HG03460 (cell line): ENCODE results near the gene ACTL6B.
"Not testable (repeated sequence)": the region's sequence is repeated elsewhere in the genome, so short reads cannot be mapped to it uniquely, and the experiment has no call there.

Source experiments
- ATAC-seq: cut with Tn5 transposase; IDR thresholded peaks from one replicate; pipeline ENCODE4 v1.9.1; 2021; ENCODE audit not compliant: unreplicated experiment

Gene ACTL6B

DNA sequence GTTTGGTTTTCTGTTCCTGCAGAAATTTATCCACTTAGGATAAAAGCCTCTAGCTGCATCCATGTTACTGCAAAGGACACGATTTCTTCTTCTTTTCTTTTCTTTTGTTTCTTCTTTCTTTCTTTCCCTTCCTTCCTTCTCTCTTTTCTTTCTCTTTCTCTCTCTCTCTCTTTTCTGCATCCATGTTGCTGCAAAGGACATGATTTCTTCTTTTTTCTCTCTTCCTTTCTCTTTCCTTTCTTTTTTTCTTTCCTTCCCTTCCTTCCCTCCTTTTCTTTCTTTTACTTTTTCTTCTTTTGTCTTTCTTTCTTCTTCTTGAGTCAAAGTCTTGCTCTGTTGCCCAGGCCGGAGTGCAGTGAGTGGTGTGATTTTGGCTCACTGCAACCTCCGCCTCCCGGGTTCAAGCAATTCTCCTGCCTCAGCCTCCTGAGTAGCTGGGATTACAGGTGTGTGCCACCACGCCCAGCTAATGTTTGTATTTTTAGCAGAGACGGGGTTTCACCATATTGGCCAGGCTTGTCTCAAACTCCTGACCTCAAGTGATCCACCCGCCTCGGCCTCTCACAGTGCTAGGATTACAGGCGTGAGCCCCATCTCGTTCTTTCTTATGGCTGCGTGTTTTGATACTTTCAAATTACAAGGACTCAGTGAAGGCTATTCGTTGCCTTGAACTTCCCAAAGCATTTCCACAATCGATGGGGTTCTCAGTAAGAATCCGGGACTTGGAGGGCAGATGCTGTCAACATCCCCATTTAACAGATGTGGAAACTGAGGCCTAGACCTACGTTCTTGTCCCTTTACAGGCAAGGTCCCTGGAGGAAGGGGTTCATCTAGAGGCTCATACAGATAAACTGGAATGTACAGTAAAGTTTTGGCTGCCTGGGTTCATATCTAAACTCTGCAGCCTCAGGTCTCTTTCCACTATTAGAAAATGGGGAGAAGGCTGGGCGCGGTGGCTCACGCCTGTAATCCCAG, 15.4 kb upstream of the ACTL6B start:
- ATAC-seq: no peak

DNA sequence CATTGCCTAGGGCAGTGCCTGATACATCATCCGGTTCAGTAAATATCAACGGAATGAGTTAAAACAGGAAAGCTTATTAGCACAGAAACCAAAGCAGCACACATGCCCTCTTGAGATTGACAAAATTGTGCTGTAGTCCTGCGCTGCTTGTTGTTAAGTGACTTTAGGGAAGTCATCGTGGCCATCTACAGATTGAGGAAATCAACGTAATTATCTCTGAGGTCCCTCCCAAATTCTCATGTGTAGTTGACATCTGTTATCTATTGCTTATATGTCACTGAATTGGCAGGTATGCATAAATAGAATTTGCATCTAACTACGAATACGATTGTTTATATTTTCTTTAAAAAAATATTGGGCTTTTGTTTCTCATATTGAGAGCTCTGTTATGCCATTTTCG, 13.8 kb upstream of the ACTL6B start:
- ATAC-seq: no peak

DNA sequence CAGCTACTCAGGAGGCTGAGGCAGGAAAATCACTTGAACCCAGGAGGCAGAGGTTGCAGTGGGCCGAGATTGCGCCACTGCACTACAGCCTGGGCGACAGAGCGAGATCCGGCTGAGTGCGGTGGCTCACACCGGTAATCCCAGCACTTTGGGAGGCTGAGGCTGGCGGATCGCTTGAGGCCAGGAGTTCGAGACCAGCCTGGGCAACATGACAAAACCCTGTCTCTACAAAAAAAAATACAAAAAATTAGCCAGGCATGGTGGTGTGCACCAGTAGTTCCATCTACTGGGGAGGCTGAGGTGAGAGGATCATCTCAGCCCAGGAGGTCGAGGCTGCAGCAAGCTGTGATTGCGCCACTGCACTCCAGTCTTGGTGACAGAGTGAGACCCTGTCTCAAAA, 12.9 kb upstream of the ACTL6B start:
- ATAC-seq: not testable (repeated sequence)

DNA sequence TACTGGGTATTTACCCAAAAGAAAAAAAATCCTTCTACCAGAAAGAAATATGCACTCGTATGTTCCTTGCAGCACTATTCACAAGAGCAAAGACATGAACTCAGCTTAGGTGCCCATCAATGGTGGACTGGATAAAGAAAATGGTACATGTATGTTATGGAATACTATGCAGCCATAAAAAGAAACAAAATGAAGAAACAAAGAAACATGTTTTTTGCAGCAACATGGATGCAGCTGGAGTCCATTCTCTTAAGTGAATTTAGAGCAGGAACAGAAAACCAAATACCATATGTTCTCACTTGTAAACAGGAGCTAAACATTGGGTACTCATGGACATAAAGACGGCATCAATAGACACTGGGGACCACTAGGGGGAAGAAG, 11.8 kb upstream of the ACTL6B start:
- no peak for ATAC-seq

DNA sequence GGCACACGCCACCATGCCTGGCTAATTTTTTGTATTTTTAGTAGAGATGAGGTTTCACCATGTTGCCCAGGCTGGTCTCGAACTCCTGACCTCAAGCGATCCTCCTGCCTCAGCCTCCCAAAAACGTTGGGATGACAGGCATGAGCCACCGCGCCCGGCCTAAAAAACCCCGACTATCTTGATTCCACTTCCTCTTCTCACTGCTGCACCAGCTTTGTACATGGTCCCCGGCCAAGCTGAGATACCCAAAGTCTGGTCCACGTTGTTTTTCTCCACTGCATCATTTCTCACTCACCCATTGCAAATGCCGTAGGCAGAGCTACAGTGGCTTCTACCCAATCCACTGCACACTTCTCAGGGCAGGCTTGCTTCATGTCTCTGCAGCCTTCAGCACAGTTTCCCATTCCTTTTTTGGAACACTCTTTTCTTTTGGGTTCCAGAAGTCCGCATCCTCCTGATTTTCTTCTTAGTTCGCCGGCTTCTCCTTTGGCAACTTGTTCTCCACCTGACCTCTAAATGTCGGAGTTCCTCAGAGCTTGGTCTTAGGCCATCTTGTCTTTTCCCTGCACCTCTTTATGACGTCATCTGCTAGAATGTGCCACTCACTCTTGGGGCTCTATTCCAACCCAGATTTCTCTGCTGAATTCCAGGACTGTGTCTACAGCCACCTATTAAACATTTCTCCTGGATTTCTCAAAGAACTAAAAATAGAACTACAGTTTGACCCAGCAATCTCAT, 11.3 kb upstream of the ACTL6B start:
- no peak for ATAC-seq

DNA sequence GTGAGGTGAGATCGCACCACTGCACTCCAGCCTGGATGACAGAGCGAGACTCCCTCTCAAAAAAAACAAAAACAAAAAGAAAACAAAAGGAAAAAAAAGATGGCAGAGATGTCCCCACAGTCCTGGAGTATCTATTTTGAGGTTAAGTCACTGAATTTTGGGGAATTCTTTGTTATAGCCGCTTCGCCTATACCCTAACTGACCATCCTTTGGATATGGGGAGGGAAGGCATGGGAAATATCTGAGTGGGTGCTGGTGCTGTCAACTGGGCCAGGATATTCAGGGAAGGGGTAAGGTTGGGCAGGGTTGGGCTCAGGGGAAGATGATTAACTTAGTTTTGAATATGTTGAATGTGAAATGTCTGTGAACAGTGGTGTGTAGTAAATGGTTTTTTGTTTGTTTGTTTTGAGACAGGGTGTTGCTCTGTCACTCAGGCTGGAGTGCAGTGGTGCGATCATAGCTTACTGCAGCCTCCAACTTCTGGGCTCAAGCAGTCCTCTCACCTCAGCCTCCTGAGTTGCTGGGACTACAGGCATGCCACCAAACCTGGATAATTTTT, 9.0 kb upstream of the ACTL6B start:
- no peak for ATAC-seq

DNA sequence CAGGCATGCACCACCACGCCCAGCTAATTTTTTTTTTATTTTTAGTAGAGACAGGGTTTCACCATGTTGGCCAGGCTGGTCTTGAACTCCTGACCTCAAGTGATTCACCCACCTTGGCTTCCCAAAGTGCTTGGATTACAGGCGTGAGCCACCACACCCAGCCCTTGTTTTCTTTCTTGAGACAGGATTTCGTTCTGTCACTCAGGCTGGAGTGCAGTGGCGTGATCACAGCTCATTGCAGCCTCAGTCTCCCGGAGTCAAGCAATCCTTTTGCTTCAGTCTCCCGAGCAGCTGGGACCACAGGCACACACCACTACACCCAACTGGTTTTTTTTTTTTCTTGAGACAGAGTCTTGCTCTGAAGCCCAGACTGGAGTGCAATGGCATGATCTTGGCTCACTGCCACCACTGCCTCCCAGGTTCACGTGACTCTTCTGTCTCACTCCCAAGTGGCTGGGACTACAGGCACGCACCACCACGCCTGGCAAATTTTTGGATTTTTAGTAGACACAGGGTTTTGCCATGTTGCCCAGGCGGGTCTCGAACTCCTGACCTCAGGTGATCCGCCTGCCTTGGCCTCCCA, 6.0 kb upstream of the ACTL6B start:
- not testable (repeated sequence) for ATAC-seq

DNA sequence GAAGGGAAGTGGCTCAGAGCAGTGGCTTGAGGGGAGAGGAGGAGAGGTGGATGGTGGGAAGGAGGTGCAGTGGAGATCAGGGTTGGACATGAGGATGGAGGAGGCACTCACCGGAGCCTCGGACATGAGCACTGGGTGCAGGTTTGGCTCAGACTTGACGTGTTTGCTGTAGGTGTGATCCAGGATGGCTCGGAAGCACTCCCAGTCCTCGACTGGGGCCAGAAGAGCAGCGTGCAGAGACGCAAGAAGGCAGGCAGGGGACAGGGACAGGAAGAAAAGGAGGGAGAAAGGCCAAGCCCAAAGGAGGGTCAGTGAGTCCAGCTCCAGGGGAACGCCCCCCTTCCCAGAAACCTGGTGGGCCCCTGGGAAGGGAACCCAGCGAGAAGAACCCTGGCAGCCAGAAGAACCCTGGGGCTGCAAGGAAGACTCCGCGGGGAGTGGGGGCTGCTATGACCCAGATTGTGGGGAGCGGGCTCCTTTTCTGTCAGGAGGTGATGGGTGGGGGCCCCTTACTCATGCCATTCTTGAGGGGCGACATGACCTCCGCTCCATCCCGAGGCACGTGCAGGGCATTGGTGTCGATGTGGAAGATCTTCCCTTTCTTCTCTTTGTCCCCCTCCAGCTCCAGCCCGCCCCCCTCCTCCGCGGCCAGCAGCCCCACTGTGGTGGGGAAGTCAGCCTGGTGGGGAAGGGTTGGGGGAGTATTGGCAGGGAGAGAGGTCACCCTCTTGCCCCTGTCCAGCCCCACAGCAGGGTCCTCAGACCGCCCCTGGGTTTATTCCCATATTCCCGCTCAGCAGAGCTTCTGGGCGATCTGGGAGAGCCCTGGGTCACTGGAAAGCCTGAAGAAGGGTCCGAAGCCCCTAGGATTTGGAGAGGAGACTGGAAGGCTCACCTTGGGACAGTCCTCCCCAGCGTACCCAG, 1.1 kb downstream of the ACTL6B start:
- ATAC-seq: no peak

DNA sequence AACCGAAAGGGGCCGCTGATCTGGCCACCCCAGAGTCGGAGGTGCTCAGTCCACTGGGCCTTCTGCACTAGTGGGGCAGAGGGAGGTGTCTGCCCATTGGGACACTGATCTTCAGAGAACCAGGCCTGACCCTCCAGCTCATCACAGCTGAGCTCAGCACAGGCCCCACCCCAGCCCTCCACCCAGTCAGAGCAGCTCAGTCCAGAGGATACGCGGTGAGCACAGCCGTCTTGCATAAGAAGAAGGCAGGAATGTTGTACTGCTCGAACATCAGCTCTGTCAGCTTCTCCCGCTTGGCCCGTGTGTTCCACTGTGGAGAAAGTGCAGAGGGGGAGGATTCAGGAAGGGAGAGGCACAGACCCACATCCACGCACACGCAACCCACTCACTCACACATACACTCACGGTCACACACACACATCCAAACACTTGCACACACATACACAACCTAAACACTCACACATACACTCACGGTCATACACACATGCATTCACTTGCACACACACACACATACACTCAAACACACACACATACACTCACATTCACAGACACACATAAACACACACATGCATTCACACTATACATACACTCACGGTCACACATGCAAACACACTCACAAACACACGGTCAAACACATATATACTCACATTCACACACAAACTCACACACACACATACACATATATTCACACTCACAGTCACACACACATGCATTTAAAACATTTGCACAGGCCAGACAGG, 6.3 kb downstream of the ACTL6B start:
- ATAC-seq: no peak

DNA sequence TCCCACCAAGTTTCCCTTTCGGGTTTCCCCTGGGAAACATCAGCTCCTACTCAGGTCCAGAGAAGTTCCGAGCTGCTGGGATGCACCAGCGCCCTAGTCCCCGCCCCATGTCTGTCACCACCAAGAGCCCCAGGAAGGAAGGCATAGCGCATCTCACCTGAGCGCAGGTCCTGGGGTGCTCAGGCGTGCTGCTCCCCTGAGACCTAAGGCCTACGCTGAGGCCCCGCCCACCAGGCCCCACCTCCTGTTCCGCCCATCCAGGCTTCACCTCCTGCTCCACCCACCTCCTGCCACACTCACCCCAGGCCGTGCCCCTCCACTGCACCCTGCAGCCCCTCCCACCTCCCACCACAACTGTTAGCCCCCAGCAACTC, 13.7 kb downstream of the ACTL6B start:
- no peak for ATAC-seq

DNA sequence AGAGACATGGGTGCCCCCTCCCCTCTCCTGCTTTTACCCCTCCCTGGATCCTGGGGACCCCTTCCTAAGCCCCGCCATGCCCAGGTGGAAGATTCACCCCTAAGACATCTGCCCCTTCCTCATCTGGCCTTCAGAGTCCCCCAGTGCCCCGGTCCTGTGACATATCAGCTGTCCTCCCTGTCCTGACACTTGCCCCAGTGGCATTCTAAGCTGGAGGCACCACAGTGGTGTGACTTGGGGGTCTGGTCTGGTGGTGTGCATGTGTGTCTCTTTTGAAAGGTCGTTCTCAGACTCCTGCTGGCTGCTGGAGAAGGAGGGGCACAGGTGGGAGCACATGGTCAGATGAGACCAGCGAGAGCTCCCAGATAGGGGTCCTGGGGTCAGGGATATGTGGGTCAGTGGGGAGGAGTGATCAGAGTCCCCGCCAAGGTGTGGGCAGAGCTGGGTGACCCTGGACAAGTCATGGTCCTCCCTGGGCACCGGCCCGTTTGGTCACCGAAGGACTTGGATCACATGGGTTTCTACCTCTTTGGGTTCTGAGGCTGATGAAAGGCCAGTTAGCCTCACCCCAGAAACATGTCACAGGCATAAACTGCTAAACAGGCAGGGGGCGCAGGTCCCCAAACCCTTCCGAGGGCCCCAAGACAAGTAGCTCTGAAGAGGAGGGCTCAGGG, 14.3 kb downstream of the ACTL6B start:
- ATAC-seq: no peak

DNA sequence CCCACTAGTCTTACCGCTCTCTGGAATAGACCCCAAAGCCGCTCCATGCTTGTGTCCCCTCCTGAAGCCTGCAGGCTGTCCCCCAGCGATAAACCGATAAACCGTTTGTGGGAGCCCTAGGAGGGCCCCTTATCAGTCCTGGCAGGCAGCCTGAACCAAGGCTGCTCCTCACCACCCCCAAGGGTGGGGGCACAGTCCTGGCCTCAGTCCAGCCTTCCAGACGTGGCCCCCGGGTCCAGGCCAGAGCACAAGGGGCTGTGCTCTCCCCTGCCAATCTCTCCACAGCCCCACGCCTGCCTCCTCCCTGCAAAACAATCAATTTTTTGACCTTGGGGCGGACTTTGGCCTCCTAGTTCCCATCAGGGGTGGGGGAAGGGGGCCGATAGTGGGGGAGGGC, 14.8 kb downstream of the ACTL6B start, which contains the start of gene TFR2:
Gene TFR2 (minus strand): TSS at position 90 of the 397 bp plus-strand sequence. CDS start 43 bp downstream, at position 47.
- ATAC-seq: no peak

DNA sequence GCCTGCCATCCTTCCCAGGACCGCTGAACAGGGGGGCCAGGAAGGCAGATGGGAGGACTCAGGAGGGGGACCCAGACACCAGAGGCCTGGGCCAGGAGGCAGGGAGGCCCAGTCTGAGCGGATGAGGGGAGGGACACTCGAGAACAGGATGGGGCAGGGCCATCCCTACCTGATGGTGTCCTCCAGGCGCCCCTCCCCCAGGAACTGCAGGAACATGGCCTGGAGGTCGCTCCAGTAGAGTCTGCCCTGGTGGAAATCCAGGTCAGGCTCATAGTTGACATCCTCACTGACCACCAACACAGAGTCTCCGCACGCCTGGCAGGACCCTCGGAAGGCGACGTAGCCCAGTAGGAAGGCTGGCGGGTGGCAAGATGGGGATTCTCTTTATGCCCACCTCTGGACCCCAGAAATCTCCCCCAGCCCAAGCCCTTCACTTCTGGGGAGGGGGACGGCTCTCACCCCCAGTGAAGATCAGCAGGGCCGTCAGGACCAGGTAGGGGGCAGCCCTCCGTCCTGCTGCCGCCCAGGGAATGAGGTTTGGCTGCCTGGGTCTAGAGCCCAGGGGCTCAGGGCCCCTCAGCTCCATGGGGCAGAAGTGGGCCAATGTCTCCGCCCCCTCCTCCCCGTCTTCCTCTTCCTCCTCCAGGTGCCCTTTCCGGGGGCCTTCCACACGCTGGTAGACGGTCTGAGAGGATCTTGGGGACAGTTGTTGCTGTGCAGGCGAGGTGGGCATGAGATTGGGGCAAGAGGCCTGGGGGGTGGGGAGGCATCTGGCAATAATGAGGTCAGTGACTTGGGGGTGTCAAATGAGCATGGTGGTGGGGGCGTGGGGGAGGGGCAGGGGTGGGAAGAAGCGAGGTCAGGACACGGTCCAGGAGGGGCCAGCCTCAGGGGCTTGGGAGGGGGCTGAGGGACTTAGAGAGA, 15.5 kb downstream of the ACTL6B start:
- no peak for ATAC-seq

DNA sequence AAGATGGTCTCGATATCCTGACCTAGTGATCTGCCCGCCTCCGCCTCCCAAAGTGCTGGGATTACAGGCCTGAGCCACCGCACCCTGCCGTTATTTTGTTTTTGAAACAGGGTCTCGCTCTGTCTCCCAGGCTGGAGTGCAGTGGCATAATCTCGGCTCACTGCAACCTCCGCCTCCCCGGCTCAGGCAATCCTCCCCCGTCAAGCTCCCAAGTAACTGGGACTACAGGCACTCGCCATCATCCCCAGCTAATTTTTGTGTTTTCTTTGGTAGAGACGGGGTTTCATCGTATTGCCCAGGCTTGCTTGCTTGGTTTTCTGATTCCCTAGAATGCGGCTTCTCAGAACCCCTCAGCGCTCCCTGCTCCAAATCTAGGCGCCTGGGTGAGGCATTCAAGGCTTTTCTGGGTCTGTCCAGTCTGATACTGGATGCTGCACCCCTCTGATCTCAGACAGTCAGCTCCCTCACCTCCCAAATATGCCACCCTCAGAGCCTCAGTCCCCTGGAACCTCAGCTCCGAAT, 16.2 kb downstream of the ACTL6B start:
- ATAC-seq: no peak

DNA sequence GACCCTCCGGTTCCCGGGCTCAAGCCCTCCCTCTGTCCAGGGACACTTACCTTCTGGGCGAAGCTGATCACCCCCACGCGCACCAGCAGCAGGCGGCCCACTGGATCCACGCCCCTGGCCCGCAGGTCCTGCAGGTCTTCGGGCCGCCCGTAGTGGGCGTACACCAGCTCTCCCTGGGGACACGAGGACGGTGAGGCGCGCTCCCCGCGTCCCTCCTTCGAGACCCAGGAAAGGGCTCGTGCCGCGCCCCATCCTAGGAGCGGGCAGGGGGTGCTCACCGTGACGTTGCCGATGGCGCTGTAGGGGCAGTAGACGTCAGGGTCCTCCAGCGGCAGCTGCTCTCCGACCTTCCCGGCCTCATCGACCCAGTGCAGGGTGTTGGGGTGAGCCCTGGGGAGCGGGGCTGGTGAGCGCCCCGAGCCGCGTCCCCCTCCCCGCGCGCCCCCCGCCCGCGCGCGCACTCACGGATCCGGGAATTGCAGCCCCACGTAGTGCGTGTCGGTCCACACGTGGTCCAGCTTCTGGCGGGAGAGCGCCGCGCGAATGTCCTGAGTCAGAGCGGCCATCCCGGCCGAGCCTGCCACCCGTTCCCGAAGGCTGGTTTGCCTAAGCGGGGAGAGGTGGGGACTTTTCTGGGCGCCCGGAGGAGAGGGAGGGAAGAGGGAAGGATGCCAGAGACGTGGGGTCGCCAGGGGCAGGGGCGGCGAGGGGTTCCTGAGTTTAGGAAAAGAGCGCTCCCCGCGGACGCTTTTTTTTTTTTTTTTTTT, 23.1 kb downstream of the ACTL6B start:
- peak; percentile 66 for ATAC-seq

DNA sequence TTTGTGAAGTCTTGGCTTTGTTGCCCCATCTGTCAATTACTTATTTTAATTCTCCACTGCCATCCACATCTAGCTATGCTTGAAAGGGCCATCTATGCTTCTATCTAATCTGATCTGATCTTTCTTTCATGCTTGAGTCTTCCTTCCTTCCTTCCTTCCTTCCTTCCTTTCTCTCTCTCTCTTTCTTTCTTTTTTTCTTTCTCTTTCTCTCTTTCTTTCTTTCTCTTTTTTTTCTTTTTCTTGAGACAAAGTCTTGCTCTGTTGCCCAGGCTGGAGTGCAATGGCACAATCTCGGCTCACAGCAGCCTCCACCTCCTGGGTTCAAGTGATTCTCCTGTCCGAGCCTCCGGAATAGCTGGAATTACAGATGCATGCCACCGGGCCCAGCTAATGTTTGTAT, 26.2 kb downstream of the ACTL6B start:
- no peak for ATAC-seq

DNA sequence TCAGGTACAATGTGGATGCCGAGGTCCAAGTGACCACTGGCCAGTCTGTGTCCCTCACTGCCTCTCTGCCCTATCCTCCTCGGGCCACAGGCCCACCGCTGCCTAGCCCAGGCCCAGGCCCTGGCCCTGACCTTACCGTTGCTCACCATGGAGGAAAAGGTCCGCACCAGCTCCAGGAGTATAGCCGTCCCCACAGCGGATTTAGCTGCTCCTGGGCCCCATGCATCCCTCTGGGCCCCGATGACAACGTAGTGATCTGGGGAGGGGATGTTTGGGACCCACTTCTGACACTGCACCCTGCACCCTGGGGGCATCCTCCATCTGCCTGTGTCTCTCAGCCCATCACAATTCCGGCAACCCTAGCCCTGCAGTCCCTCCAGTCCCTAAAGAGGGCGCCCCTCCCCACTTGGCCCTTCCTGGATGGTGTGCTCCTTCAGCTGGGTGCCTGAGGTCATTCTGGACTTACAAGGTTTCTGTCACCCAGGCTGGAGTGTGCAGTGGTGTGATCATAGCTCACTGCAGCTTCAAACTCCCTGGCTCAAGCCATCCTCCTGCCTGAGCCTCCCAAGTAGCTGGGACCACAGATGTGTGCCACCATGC, 27.0 kb downstream of the ACTL6B start:
- no peak for ATAC-seq
